A549 (cell line): ENCODE results near the gene SRGAP3.

Experiments used
- CHD4 ChIP-seq: fragments of 200-600 bp; sonication (generic); IDR thresholded peaks from 2 replicates; pipeline ENCODE4 v1.6.1; 2016; ENCODE audit warnings: antibody characterized with exemption, mild to moderate bottlenecking, borderline replicate concordance
- ESRRA ChIP-seq: fragments of 150-350 bp; IDR thresholded peaks from 2 replicates; pipeline ENCODE4 v1.6.1; 2014; ENCODE audit warnings: mild to moderate bottlenecking, low read length, borderline replicate concordance
- JUN ChIP-seq, 2 experiments: fragments of >200 bp; sonication (Bioruptor Twin); formaldehyde crosslinking; IDR thresholded peaks; 2 replicates in 1 of 2; 3 replicates in 1 of 2; pipeline ENCODE4 v1.6.1; 2016 to 2017
- MYC ChIP-seq: IDR thresholded peaks from 2 replicates; pipeline ENCODE4 v1.6.1; 2012; ENCODE audit warnings: mild to moderate bottlenecking, inconsistent platforms, low read length, improper control_type of control experiment, borderline replicate concordance
- NFE2L2 ChIP-seq: fragments of 150-350 bp; conservative IDR thresholded peaks from 2 replicates; pipeline ENCODE4 v1.6.1; 2014; ENCODE audit warnings: low read length
- NR3C1 ChIP-seq: fragments of >200 bp; sonication (Bioruptor Twin); formaldehyde crosslinking; IDR thresholded peaks from 3 replicates; pipeline ENCODE4 v1.6.1; 2017
- POLR2A ChIP-seq: IDR thresholded peaks from 2 replicates; pipeline ENCODE4 v1.6.1; 2012; ENCODE audit warnings: mild to moderate bottlenecking, low read length
- RAD21 ChIP-seq, 2 experiments: fragments of >200 bp in 1 of 2; sonication (Bioruptor Twin) in 1 of 2; formaldehyde crosslinking in 1 of 2; IDR thresholded peaks in 1 of 2; conservative IDR thresholded peaks in 1 of 2; 2 replicates in 1 of 2; 3 replicates in 1 of 2; pipeline ENCODE4 v1.6.1; 2012 to 2018; ENCODE audit warnings: inconsistent platforms in 1 of 2
- RCOR1 ChIP-seq: fragments of 150-350 bp; IDR thresholded peaks from 2 replicates; pipeline ENCODE4 v1.6.1; 2014; ENCODE audit warnings: antibody characterized with exemption, low read length, low read depth
- SMC3 ChIP-seq: fragments of >200 bp; sonication (Bioruptor Twin); formaldehyde crosslinking; IDR thresholded peaks from 3 replicates; pipeline ENCODE4 v1.6.1; 2018; ENCODE audit warnings: inconsistent platforms
- TF ChIP-seq, protein P1 (sequence below): fragments of >200 bp; sonication (Bioruptor Twin); formaldehyde crosslinking; IDR thresholded peaks from 3 replicates; pipeline ENCODE4 v1.5.1; 2016
- TF ChIP-seq, protein P2 (sequence below): fragments of 150-350 bp; IDR thresholded peaks from 2 replicates; pipeline ENCODE4 v1.6.1; 2014; ENCODE audit warnings: low read depth, mild to moderate bottlenecking, low read length
- TF ChIP-seq, protein P3 (sequence below): fragments of 200-600 bp; sonication (generic); IDR thresholded peaks from 2 replicates; pipeline ENCODE4 v1.6.1; 2016; ENCODE audit warnings: antibody characterized with exemption, mild to moderate bottlenecking, moderate library complexity

DNA sequence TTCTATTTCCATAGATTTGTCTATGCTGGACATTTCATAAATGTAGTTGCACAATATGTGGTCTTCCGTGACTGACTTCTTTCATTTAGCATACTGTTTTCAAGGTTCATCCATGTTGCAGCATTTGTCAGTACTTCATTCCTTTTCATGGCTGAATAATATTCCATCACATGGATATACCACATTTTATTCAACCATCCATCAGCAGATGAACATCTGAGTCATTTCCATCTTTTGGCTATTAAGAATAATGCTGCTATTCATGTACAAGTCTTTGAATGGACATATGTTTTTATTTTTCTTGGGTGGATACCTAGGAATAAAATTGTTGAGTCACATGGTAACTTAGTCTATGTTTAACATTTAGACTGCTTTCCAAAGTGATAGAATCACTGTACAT lies 186.9 kb downstream of the SRGAP3 start:
- TF ChIP-seq POLR2A, result no peak
- TF ChIP-seq, protein P1, sequence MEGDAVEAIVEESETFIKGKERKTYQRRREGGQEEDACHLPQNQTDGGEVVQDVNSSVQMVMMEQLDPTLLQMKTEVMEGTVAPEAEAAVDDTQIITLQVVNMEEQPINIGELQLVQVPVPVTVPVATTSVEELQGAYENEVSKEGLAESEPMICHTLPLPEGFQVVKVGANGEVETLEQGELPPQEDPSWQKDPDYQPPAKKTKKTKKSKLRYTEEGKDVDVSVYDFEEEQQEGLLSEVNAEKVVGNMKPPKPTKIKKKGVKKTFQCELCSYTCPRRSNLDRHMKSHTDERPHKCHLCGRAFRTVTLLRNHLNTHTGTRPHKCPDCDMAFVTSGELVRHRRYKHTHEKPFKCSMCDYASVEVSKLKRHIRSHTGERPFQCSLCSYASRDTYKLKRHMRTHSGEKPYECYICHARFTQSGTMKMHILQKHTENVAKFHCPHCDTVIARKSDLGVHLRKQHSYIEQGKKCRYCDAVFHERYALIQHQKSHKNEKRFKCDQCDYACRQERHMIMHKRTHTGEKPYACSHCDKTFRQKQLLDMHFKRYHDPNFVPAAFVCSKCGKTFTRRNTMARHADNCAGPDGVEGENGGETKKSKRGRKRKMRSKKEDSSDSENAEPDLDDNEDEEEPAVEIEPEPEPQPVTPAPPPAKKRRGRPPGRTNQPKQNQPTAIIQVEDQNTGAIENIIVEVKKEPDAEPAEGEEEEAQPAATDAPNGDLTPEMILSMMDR, result no peak
- TF ChIP-seq RAD21 (conservative IDR thresholded peaks at IDR 0.05 in 1 of 2, IDR thresholded peaks at IDR 0.05 in 1 of 2), result no peak
- TF ChIP-seq RCOR1, result no peak
- TF ChIP-seq JUN (IDR thresholded peaks at IDR 0.05), result no peak
- no peak for TF ChIP-seq MYC
- TF ChIP-seq, protein P2, sequence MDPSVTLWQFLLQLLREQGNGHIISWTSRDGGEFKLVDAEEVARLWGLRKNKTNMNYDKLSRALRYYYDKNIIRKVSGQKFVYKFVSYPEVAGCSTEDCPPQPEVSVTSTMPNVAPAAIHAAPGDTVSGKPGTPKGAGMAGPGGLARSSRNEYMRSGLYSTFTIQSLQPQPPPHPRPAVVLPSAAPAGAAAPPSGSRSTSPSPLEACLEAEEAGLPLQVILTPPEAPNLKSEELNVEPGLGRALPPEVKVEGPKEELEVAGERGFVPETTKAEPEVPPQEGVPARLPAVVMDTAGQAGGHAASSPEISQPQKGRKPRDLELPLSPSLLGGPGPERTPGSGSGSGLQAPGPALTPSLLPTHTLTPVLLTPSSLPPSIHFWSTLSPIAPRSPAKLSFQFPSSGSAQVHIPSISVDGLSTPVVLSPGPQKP, result no peak
- no peak for TF ChIP-seq NFE2L2
- no peak for TF ChIP-seq NR3C1
- TF ChIP-seq CHD4, result no peak
- no peak for TF ChIP-seq ESRRA
- TF ChIP-seq, protein P3, sequence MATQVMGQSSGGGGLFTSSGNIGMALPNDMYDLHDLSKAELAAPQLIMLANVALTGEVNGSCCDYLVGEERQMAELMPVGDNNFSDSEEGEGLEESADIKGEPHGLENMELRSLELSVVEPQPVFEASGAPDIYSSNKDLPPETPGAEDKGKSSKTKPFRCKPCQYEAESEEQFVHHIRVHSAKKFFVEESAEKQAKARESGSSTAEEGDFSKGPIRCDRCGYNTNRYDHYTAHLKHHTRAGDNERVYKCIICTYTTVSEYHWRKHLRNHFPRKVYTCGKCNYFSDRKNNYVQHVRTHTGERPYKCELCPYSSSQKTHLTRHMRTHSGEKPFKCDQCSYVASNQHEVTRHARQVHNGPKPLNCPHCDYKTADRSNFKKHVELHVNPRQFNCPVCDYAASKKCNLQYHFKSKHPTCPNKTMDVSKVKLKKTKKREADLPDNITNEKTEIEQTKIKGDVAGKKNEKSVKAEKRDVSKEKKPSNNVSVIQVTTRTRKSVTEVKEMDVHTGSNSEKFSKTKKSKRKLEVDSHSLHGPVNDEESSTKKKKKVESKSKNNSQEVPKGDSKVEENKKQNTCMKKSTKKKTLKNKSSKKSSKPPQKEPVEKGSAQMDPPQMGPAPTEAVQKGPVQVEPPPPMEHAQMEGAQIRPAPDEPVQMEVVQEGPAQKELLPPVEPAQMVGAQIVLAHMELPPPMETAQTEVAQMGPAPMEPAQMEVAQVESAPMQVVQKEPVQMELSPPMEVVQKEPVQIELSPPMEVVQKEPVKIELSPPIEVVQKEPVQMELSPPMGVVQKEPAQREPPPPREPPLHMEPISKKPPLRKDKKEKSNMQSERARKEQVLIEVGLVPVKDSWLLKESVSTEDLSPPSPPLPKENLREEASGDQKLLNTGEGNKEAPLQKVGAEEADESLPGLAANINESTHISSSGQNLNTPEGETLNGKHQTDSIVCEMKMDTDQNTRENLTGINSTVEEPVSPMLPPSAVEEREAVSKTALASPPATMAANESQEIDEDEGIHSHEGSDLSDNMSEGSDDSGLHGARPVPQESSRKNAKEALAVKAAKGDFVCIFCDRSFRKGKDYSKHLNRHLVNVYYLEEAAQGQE, result no peak
- TF ChIP-seq SMC3, result no peak
